GM18508 (cell line): ENCODE measurements around the gene SYNJ2.
"Not testable (repeated sequence)": the region's sequence is repeated elsewhere in the genome, so short reads cannot be mapped to it uniquely, and the experiment has no call there.

Experiments used
- ATAC-seq: cut with Tn5 transposase; IDR thresholded peaks from one replicate; pipeline ENCODE4 v1.9.1; 2021; ENCODE audit warnings: moderate number of reproducible peaks; ENCODE audit not compliant: insufficient read depth, unreplicated experiment

SYNJ2 gene

GRCh38 chr6:157981395-157982101 lies at the start of gene SYNJ2:
SYNJ2 (plus strand) TSS chr6:157981863; CDS start chr6:157981962, 99 bp downstream.
- ATAC-seq, result no peak

GRCh38 chr6:157935786-157936185 lies 45.9 kb upstream of the SYNJ2 start:
- no peak for ATAC-seq

GRCh38 chr6:157937318-157937717 lies 44.3 kb upstream of the SYNJ2 start:
- ATAC-seq, result no peak

GRCh38 chr6:157937916-157938315 lies 43.7 kb upstream of the SYNJ2 start:
- ATAC-seq, result no peak

- ATAC-seq, result not testable (repeated sequence)
These were observed 41.2 kb upstream of the SYNJ2 start for GRCh38 chr6:157940375-157941036.

GRCh38 chr6:157941101-157941863 lies 40.4 kb upstream of the SYNJ2 start:
- ATAC-seq, result no peak

- ATAC-seq, result no peak
These were observed 39.3 kb upstream of the SYNJ2 start for GRCh38 chr6:157942351-157942750.

- ATAC-seq, result no peak
These were observed 38.3 kb upstream of the SYNJ2 start for GRCh38 chr6:157943249-157943963.

- ATAC-seq, result no peak
These were observed 37.7 kb upstream of the SYNJ2 start for GRCh38 chr6:157943964-157944283.

GRCh38 chr6:157944983-157945931 lies 36.4 kb upstream of the SYNJ2 start:
- ATAC-seq, result no peak

GRCh38 chr6:157946053-157946617 lies 35.5 kb upstream of the SYNJ2 start:
- ATAC-seq, result no peak

GRCh38 chr6:157946865-157947532 lies 34.7 kb upstream of the SYNJ2 start:
- no peak for ATAC-seq

GRCh38 chr6:157950899-157951298 lies 30.8 kb upstream of the SYNJ2 start:
- not testable (repeated sequence) for ATAC-seq

GRCh38 chr6:157951828-157952227 lies 29.8 kb upstream of the SYNJ2 start:
- ATAC-seq, result no peak

- ATAC-seq, result no peak
These were observed 28.8 kb upstream of the SYNJ2 start for GRCh38 chr6:157952861-157953351.

GRCh38 chr6:157953580-157954091 lies 28.0 kb upstream of the SYNJ2 start:
- no peak for ATAC-seq

GRCh38 chr6:157954150-157955117 lies 27.2 kb upstream of the SYNJ2 start:
- no peak for ATAC-seq
